ENCODE data around the gene TXNDC11. TPM values are rescaled to one million over a fixed set of nuclear protein-coding genes. Genes with fewer than 3 reads are reported as not detected.

The TXNDC11 gene
- total RNA-seq, 2 experiments from 2014 or later: 111 to 112 TPM

DNA sequence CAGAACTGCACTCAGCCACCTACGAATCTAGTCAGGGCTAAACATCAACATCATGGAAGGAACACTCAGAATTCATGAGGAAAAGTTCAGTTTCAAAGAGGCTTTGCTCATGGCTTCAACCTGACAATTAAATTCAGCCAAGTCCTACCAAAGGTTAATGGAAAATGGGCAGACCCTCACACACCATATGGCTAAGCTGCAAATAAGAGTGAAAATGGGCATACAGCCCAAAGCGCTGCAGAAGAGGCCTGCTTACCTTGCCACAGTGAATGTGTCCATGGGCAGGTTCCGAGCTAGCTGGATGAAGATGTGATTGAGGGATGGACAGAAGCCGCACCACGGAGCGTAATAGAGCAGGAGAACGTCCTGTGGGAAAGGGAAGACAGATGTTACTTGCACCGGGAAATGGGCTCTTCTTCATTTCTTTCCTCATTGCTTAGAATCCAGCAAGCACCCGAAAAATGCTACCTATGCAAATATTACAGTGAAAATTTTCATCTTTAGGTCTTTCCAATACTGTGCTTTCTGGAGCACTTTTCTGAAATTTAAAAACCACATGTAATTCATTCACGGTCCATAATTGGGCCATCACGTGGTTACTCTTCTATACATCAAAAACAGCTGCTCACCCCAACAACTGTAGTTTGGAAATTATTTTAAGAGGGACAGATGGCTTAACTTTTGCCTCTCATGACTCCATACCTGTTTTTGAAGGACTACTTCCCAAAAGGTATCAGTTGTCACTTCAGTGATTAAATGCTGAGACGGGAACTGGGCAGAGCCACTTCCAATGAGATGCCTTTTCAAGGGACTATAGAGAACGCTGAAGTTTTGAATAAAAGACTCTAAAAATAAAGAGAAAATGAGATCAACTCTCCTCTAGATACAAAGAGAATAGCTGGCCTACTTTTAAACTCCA is 54.8 kb downstream of the TXNDC11 start:
- Mint-ChIP-seq H3K9me3 (no peaks in the 10 kb centered on the region), H3K4me1 (ENCODE audit: low read depth) (peaks cover 50% of the 10 kb centered on the region), H3K36me3 (ENCODE audit: low read depth) (peaks cover 98% of the 10 kb centered on the region), H3K27ac (peak overlapping the region; percentile 67), H3K4me3 (no peak overlapping the region), H3K27me3 (no peaks in the 10 kb centered on the region)
- Histone ChIP-seq H3K4me1 (ENCODE audit: insufficient read depth, low read length) (peaks cover 6% of the 10 kb centered on the region), H3K4me3 (ENCODE audit: low read length) (no peak overlapping the region), H3K9me3 (ENCODE audit: control insufficient read depth in 1 of 2, insufficient read depth in 1 of 2, low read length in 2 of 2) (no peaks in the 10 kb centered on the region), H3K27ac (ENCODE audit: low read depth in 1 of 2, low read length in 2 of 2) (no peak overlapping the region), H3K36me3 (ENCODE audit: insufficient read depth, low read length) (peaks cover 74% of the 10 kb centered on the region), H3K27me3 (ENCODE audit: control insufficient read depth in 1 of 2, insufficient read depth in 2 of 2, low read length in 2 of 2) (no peaks in the 10 kb centered on the region)
- intact Hi-C loops (cut with DNase I, micrococcal nuclease): no loop called here
- DNase-seq (no peak), ATAC-seq (ENCODE audit: poor library complexity) (no peak)
- POLR2A ChIA-PET: interaction anchor here (0.9 to 1.5 kb wide), 4 partner anchors 10 to 22 kb away, joined by 3 to 9 read pairs (median 4); no protein-coding TSS in a partner anchor
- TF ChIP-seq, protein P1, sequence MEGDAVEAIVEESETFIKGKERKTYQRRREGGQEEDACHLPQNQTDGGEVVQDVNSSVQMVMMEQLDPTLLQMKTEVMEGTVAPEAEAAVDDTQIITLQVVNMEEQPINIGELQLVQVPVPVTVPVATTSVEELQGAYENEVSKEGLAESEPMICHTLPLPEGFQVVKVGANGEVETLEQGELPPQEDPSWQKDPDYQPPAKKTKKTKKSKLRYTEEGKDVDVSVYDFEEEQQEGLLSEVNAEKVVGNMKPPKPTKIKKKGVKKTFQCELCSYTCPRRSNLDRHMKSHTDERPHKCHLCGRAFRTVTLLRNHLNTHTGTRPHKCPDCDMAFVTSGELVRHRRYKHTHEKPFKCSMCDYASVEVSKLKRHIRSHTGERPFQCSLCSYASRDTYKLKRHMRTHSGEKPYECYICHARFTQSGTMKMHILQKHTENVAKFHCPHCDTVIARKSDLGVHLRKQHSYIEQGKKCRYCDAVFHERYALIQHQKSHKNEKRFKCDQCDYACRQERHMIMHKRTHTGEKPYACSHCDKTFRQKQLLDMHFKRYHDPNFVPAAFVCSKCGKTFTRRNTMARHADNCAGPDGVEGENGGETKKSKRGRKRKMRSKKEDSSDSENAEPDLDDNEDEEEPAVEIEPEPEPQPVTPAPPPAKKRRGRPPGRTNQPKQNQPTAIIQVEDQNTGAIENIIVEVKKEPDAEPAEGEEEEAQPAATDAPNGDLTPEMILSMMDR (IDR thresholded peaks at IDR 0.05): no peak
- CTCF ChIA-PET: interaction anchor here (4.7 kb wide), 1 partner anchor 156 kb away, joined by 14 read pairs; no protein-coding TSS in a partner anchor

DNA sequence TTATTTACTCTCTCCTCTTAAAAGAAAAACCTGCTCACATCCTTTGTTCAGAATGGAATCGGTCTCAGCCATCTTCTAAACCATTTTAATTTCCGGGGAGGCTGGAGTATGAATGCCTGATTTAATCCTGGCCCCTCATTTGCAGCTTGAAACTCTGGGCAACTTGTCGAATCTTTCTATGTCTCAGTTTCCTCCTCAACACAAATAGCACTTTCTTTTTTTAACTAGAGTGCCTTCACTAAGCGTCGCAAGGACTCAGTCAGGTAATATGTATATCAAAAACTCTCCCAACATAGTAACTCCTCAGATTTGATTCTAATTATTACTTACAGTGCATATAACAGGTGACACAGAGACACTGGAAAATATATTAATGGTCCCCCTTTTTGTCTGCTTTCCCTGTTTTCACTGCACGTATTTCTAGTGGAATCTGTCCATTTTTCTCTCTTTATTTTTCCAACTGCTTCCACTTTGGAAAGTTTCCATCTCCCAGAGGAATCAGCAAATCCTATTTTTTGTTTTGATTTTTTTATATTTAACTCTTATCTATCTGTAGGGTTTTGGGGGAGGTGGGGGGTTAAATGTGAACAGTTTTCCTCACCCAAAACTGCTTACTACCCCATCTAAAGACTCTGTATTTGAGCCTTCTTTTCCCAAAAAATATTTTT is 55.8 kb downstream of the TXNDC11 start:
- no peak overlapping the region for H3K4me3 ChIP-seq (ENCODE audit: low read length)
- DNase-seq: no peak
- Mint-ChIP-seq H3K36me3 (ENCODE audit: low read depth) (peaks cover 98% of the 10 kb centered on the region), H3K27ac (peak overlapping the region; percentile 10), H3K27me3 (no peaks in the 10 kb centered on the region), H3K4me3 (no peak overlapping the region), H3K4me1 (ENCODE audit: low read depth) (peaks cover 52% of the 10 kb centered on the region), H3K9me3 (no peaks in the 10 kb centered on the region)
- ChIA-PET CTCF (no interaction called here), POLR2A (no interaction called here)
- TF ChIP-seq, protein P1 (IDR thresholded peaks at IDR 0.05): no peak
- ATAC-seq (ENCODE audit: poor library complexity): no peak
- H3K27ac ChIP-seq (ENCODE audit: low read depth in 1 of 2, low read length in 2 of 2): no peak overlapping the region
- H3K9me3 ChIP-seq (ENCODE audit: control insufficient read depth in 1 of 2, insufficient read depth in 1 of 2, low read length in 2 of 2): no peaks in the 10 kb centered on the region
- intact Hi-C loops (cut with DNase I, micrococcal nuclease): no loop called here
- H3K36me3 ChIP-seq (ENCODE audit: insufficient read depth, low read length): peaks cover 72% of the 10 kb centered on the region
- no peaks in the 10 kb centered on the region for H3K27me3 ChIP-seq (ENCODE audit: control insufficient read depth in 1 of 2, insufficient read depth in 2 of 2, low read length in 2 of 2)
- H3K4me1 ChIP-seq (ENCODE audit: insufficient read depth, low read length): peaks cover 11% of the 10 kb centered on the region

DNA sequence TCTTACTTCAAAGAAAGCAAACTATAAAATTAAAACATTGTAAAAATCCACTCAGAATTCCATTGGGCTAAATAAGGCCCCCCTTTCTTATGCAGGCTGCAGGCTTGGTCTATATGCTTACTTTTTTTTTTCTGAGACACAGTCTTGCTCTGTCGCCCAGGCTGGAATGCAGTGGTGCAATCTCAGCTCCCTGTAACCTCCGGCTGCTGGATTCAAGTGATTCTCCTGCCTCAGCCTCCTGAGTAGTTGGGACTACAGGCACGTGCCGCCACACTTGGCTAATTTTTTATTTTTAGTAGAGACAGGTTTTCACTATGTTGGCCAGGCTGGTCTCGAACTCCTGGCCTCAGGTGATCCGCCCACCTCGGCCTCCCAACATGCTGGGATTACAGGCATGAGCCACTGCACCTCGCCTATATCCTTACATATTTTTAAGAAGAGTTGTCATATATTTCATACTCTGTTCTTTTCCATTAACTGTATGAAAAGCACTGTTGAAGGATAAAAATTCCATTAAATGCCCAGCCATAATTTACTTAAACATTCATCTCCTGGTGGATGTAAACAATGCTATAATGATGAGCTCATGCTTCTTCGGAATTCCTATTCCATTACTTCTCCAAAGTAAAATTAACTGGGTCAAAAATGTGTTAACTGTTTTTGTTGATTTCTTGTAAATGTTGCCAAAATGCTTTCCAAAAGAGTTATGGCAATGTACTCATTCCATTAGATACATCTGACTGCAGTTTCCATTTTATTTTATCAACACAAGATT is 56.6 kb downstream of the TXNDC11 start:
- Mint-ChIP-seq H3K27me3 (no peaks in the 10 kb centered on the region), H3K27ac (peak overlapping the region; percentile 10), H3K4me1 (ENCODE audit: low read depth) (peaks cover 56% of the 10 kb centered on the region), H3K4me3 (no peak overlapping the region), H3K9me3 (no peaks in the 10 kb centered on the region), H3K36me3 (ENCODE audit: low read depth) (peaks cover 98% of the 10 kb centered on the region)
- H3K4me3 ChIP-seq (ENCODE audit: low read length): no peak overlapping the region
- ChIA-PET CTCF (no interaction called here), POLR2A (no interaction called here)
- no peaks in the 10 kb centered on the region for H3K27me3 ChIP-seq (ENCODE audit: control insufficient read depth in 1 of 2, insufficient read depth in 2 of 2, low read length in 2 of 2)
- intact Hi-C loops (cut with DNase I, micrococcal nuclease): no loop called here
- DNase-seq (no peak), ATAC-seq (ENCODE audit: poor library complexity) (no peak)
- TF ChIP-seq, protein P1 (IDR thresholded peaks at IDR 0.05): no peak
- no peak overlapping the region for H3K27ac ChIP-seq (ENCODE audit: low read depth in 1 of 2, low read length in 2 of 2)
- H3K36me3 ChIP-seq (ENCODE audit: insufficient read depth, low read length): peaks cover 66% of the 10 kb centered on the region
- peaks cover 19% of the 10 kb centered on the region for H3K4me1 ChIP-seq (ENCODE audit: insufficient read depth, low read length)
- H3K9me3 ChIP-seq (ENCODE audit: control insufficient read depth in 1 of 2, insufficient read depth in 1 of 2, low read length in 2 of 2): no peaks in the 10 kb centered on the region
